Keratinocyte (primary cell): ENCODE data around the gene ADARB2. TPM values are rescaled to one million over a fixed set of nuclear protein-coding genes. Genes with fewer than 3 reads are reported as not detected.

Source experiments
- DNase-seq: peaks from one replicate; pipeline ENCODE4 v3.0.0-alpha.2; 2011; ENCODE audit warnings: low read depth, missing footprints, low spot score
- FAIRE-seq: peaks from 2 replicates; lab custom pipeline; 2011; peaks lifted over from hg19 to GRCh38; lab: Jason Lieb, UNC
- H2AFZ ChIP-seq: 2 replicates; pipeline ENCODE4 v1.6.0; 2012; ENCODE audit warnings: low read length, control low read depth, inconsistent platforms; ENCODE audit not compliant: control insufficient read depth
- H3K27ac ChIP-seq: 2 replicates; pipeline ENCODE4 v1.5.1; 2011; ENCODE audit warnings: low read length; ENCODE audit not compliant: control insufficient read depth, insufficient read depth
- H3K27me3 ChIP-seq: 3 replicates; pipeline ENCODE4 v1.6.0; 2011; ENCODE audit warnings: low read length; ENCODE audit not compliant: control insufficient read depth, insufficient read depth; ENCODE audit errors: extremely low read depth
- H3K36me3 ChIP-seq, 2 experiments: 2 replicates in 1 of 2; 3 replicates in 1 of 2; pipeline ENCODE4 v1.5.1; 2011; ENCODE audit warnings: low read length in 2 of 2, mild to moderate bottlenecking in 1 of 2; ENCODE audit not compliant: control insufficient read depth in 2 of 2, insufficient read depth in 2 of 2; ENCODE audit errors: extremely low read depth in 1 of 2
- H3K4me1 ChIP-seq: 3 replicates; pipeline ENCODE4 v1.5.1; 2011; ENCODE audit warnings: low read length; ENCODE audit not compliant: control insufficient read depth, insufficient read depth; ENCODE audit errors: extremely low read depth
- H3K4me2 ChIP-seq: 3 replicates; pipeline ENCODE4 v1.6.0; 2011; ENCODE audit warnings: low read depth, low read length; ENCODE audit not compliant: control insufficient read depth, insufficient read depth; ENCODE audit errors: extremely low read depth
- H3K4me3 ChIP-seq, 3 experiments: fragments of 200-600 bp in 1 of 3; sonication (generic) in 1 of 3; 2 replicates in 2 of 3; 3 replicates in 1 of 3; pipeline ENCODE4 v1.5.1; 2011 to 2016; ENCODE audit warnings: low read length in 3 of 3, mild to moderate bottlenecking in 3 of 3, control low read depth in 2 of 3, inconsistent platforms in 1 of 3, low read depth in 1 of 3, mixed read lengths in 1 of 3, mixed run types in 1 of 3, moderate library complexity in 1 of 3; ENCODE audit not compliant: control insufficient read depth in 2 of 3, insufficient read depth in 2 of 3; ENCODE audit errors: extremely low read depth in 1 of 3
- H3K79me2 ChIP-seq: 2 replicates; pipeline ENCODE4 v1.6.0; 2012; ENCODE audit warnings: low read length; ENCODE audit not compliant: control insufficient read depth, insufficient read depth
- H3K9ac ChIP-seq: 3 replicates; pipeline ENCODE4 v1.6.0; 2011; ENCODE audit warnings: low read length; ENCODE audit not compliant: control insufficient read depth, insufficient read depth; ENCODE audit errors: extremely low read depth
- H3K9me1 ChIP-seq: 3 replicates; pipeline ENCODE4 v1.6.0; 2011; ENCODE audit warnings: low read length; ENCODE audit not compliant: control insufficient read depth, insufficient read depth; ENCODE audit errors: extremely low read depth
- H3K9me3 ChIP-seq: 2 replicates; pipeline ENCODE4 v1.5.1; 2012; ENCODE audit warnings: low read depth, low read length; ENCODE audit not compliant: control insufficient read depth
- H4K20me1 ChIP-seq: 3 replicates; pipeline ENCODE4 v1.6.0; 2011; ENCODE audit warnings: low read length; ENCODE audit not compliant: control insufficient read depth, insufficient read depth; ENCODE audit errors: extremely low read depth
- EZH2 ChIP-seq: IDR thresholded peaks from one replicate; pipeline ENCODE4 v1.6.1; 2012; ENCODE audit warnings: inconsistent platforms, mild to moderate bottlenecking, low read length, moderate library complexity
- dilution Hi-C: fragments of 300-500 bp; cut with MboI; formaldehyde crosslinking; loops from one replicate; pipeline ENCODE4 v1.7.0; 2020; ENCODE audit warnings: low sequenced_read_pairs; ENCODE audit not compliant: extremely low pct_ligation_motif_present
- polyA plus RNA-seq, 5 experiments: library from polyadenylated mRNA; depleted of rRNA in 3 of 5; stranded (reverse) in 3 of 5; stranded (forward) in 1 of 5; unstranded in 1 of 5; fragments of >200 nt; gene quantifications; 1 replicate in 1 of 5; 2 replicates in 3 of 5; 3 replicates in 1 of 5; pipeline versions ENCODE4 v1.2.1 to v1.2.3, GENCODE V29; 2011 to 2012; ENCODE audit warnings: missing spikeins in 2 of 5, low read depth in 1 of 5, low replicate concordance in 1 of 5
- TF ChIP-seq, protein P1 (sequence below), 3 experiments: IDR thresholded peaks in 1 of 3; conservative IDR thresholded peaks in 1 of 3; optimal IDR thresholded peaks in 1 of 3; 2 replicates in 2 of 3; 3 replicates in 1 of 3; pipeline versions ENCODE3 to v1.5.1; 2011; ENCODE audit warnings: low read length in 3 of 3, mild to moderate bottlenecking in 3 of 3, moderate library complexity in 2 of 3, control low read depth in 1 of 3, inconsistent platforms in 1 of 3; ENCODE audit not compliant: insufficient read depth in 2 of 3; ENCODE audit errors: extremely low read depth in 1 of 3

ADARB2 gene
- polyA plus RNA-seq, 1 donor (not counting 4 experiments of a cell fraction or from before 2014, with no cell fraction given) = not detected

DNA sequence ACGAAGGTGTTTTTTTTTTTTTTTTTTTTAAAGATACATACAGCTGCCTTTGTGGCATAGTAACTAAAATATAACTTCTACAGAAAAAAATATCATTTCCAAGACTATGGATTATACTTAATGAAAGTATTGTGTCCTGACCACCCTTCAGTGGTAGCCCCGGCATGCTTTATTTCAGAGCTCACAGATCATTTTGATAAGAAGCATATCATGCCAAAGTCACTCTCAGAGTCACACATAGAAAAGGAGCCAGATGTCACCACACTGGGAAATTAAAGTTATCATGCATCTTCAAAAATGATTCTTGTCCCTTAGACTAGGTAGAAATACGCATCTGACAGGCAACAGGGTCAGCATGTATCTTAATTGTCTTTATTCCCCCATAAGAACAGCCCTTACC, 3.0 kb downstream of the ADARB2 start:
- no peaks in the 10 kb centered on the region for H3K36me3 ChIP-seq
- no peak overlapping the region for H3K4me3 ChIP-seq
- peaks cover 27% of the 10 kb centered on the region for H3K27me3 ChIP-seq
- H3K9me1 ChIP-seq = no peaks in the 10 kb centered on the region
- no peak overlapping the region for H3K4me2 ChIP-seq
- FAIRE-seq (no peak), DNase-seq (no peak)
- dilution Hi-C loops = no loop called here
- H3K9me3 ChIP-seq = no peaks in the 10 kb centered on the region
- H3K4me1 ChIP-seq = no peaks in the 10 kb centered on the region
- no peaks in the 10 kb centered on the region for H3K79me2 ChIP-seq
- no peak overlapping the region for H3K27ac ChIP-seq
- TF ChIP-seq, protein P1, sequence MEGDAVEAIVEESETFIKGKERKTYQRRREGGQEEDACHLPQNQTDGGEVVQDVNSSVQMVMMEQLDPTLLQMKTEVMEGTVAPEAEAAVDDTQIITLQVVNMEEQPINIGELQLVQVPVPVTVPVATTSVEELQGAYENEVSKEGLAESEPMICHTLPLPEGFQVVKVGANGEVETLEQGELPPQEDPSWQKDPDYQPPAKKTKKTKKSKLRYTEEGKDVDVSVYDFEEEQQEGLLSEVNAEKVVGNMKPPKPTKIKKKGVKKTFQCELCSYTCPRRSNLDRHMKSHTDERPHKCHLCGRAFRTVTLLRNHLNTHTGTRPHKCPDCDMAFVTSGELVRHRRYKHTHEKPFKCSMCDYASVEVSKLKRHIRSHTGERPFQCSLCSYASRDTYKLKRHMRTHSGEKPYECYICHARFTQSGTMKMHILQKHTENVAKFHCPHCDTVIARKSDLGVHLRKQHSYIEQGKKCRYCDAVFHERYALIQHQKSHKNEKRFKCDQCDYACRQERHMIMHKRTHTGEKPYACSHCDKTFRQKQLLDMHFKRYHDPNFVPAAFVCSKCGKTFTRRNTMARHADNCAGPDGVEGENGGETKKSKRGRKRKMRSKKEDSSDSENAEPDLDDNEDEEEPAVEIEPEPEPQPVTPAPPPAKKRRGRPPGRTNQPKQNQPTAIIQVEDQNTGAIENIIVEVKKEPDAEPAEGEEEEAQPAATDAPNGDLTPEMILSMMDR (optimal IDR thresholded peaks at IDR 0.05 in 1 of 3, IDR thresholded peaks at IDR 0.05 in 1 of 3, conservative IDR thresholded peaks at IDR 0.05 in 1 of 3; ENCODE audit: extremely low read depth in 1 of 3, insufficient read depth in 2 of 3, low read length in 3 of 3) = no peak
- TF ChIP-seq EZH2 = no peak
- no peak overlapping the region for H3K9ac ChIP-seq
- no peak overlapping the region for H2AFZ ChIP-seq
- H4K20me1 ChIP-seq = no peaks in the 10 kb centered on the region

DNA sequence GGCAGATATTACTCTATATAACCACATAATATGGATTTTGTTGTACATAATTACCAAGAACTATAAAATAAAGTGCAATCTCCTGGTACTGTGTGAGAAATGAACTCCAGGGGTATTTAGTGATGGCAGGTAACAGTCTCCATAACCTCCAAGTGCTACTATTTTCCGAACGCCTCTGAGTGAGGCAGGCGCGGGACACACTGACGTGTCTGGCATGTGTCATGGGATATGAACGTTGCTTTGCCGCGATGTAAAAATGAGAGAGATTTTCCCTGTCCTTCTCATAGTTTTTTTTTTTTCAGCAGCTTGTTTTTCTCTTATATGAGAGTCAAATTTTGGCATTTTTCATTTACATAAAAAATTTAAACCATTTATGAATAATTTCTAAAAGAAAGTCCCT, 3.6 kb downstream of the ADARB2 start:
- Histone ChIP-seq H4K20me1 (no peaks in the 10 kb centered on the region), H3K4me1 (no peaks in the 10 kb centered on the region), H3K4me3 (no peak overlapping the region), H3K9me3 (no peaks in the 10 kb centered on the region), H3K36me3 (no peaks in the 10 kb centered on the region), H3K79me2 (no peaks in the 10 kb centered on the region), H2AFZ (no peak overlapping the region), H3K27me3 (peaks cover 22% of the 10 kb centered on the region), H3K9me1 (no peaks in the 10 kb centered on the region), H3K27ac (no peak overlapping the region), H3K9ac (no peak overlapping the region), H3K4me2 (no peak overlapping the region)
- TF ChIP-seq, protein P1 (optimal IDR thresholded peaks at IDR 0.05 in 1 of 3, IDR thresholded peaks at IDR 0.05 in 1 of 3, conservative IDR thresholded peaks at IDR 0.05 in 1 of 3; ENCODE audit: extremely low read depth in 1 of 3, insufficient read depth in 2 of 3, low read length in 3 of 3) = no peak
- no peak for TF ChIP-seq EZH2
- DNase-seq (no peak), FAIRE-seq (no peak)
- dilution Hi-C loops = no loop called here
